ENCODE data around the gene RNF220.

GRCh38 chr1:44584167-44584566 is 179.1 kb downstream of the RNF220 start:
- TF ChIP-seq CTCF (IDR thresholded peaks at IDR 0.05), result no peak
- TF ChIP-seq POLR2A (IDR thresholded peaks at IDR 0.05), result no peak
